ENCODE data around the gene ARMC10. TPM values are rescaled to one million over a fixed set of nuclear protein-coding genes. Genes with fewer than 3 reads are reported as not detected.
"Not testable (repeated sequence)": the region's sequence is repeated elsewhere in the genome, so short reads cannot be mapped to it uniquely, and the experiment has no call there.

Gene ARMC10
- total RNA-seq, 6 experiments from 2014 or later: 18.4 to 33.4 (median 22.8) TPM

GRCh38 chr7:103143868-103144267 lies 68.9 kb downstream of the ARMC10 start:
- H3K9me3 ChIP-seq: no peaks in the 10 kb centered on the region
- no peak overlapping the region for H3K27ac ChIP-seq
- TF ChIP-seq POLR2A (IDR thresholded peaks at IDR 0.05) (no peak), CTCF (IDR thresholded peaks at IDR 0.05) (no peak)
- H3K4me3 ChIP-seq: no peak overlapping the region
- H3K36me3 ChIP-seq: no peaks in the 10 kb centered on the region
- ATAC-seq (no peak), DNase-seq (no peak)
- intact Hi-C loops (cut with DNase I): no loop called here
- peaks cover 0 to 26% (median 0%) of the 10 kb centered on the region in 4 donors for H3K4me1 ChIP-seq
- WGBS (ENCODE audit: insufficient coverage, low coverage, low lambda C conversion rate, missing lambda C conversion rate): 83% methylated on average over 1 of the region's 1 CpG
- H3K27me3 ChIP-seq: no peaks in the 10 kb centered on the region

- H3K27ac ChIP-seq; H3K27me3 ChIP-seq; DNase-seq; H3K9me3 ChIP-seq; H3K4me3 ChIP-seq; ATAC-seq; H3K36me3 ChIP-seq; intact Hi-C loops (cut with DNase I): not testable (repeated sequence)
- peaks cover 0 to 28% (median 0%) of the 10 kb centered on the region in 4 donors for H3K4me1 ChIP-seq
- 100% methylated on average over 1 of the region's 2 CpGs for WGBS (ENCODE audit: insufficient coverage, low coverage, low lambda C conversion rate, missing lambda C conversion rate)
Observed at GRCh38 chr7:103144754-103145153, 69.8 kb downstream of the ARMC10 start.

- H3K36me3 ChIP-seq: no peaks in the 10 kb centered on the region
- no peaks in the 10 kb centered on the region for H3K9me3 ChIP-seq
- intact Hi-C loops (cut with DNase I): no loop called here
- peak overlapping the region; percentile 96 to 99 (median 98) for H3K27ac ChIP-seq
- DNase-seq (no peak), ATAC-seq (no peak)
- under 1% methylated on average over 11 of the region's 13 CpGs for WGBS (ENCODE audit: insufficient coverage, low coverage, low lambda C conversion rate, missing lambda C conversion rate)
- H3K4me3 ChIP-seq: peak overlapping the region; percentile 59 to 69 (median 65)
- no peaks in the 10 kb centered on the region for H3K27me3 ChIP-seq
- peaks cover 0 to 55% (median 14%) of the 10 kb centered on the region in 4 donors for H3K4me1 ChIP-seq
- no peak for TF ChIP-seq CTCF (IDR thresholded peaks at IDR 0.05)
- TF ChIP-seq POLR2A (IDR thresholded peaks at IDR 0.05): no peak
Observed at GRCh38 chr7:103148131-103148993, 73.4 kb downstream of the ARMC10 start.

Other genes starting within 250 kb of the ARMC10 start
- gene LRRC17, start 162.1 kb upstream of the ARMC10 start, total RNA-seq: 1 to 10 TPM in 3 of 6 experiments, under 1 TPM in 3; 0.64 to 1.8 (median 1.3) TPM
- gene FBXL13, start 344 bp upstream of the ARMC10 start, total RNA-seq: under 1 TPM in 4 of 6 experiments, not detected in 2; 0.12 to 0.31 (median 0.20) TPM
- gene NAPEPLD, start 74.0 kb downstream of the ARMC10 start, total RNA-seq: 10 to 100 TPM in 2 of 6 experiments, 1 to 10 TPM in 4; 5.8 to 24.6 (median 8.1) TPM
- gene PMPCB, start 222.3 kb downstream of the ARMC10 start, total RNA-seq: 10 to 100 TPM; 39.7 to 45.0 (median 44.0) TPM

Data from right lobe of liver (tissue), 6 donors.